Tibial nerve (tissue), 4 donors: Measurements from ENCODE around the gene SMPD4. TPM values are rescaled to one million over a fixed set of nuclear protein-coding genes. Genes with fewer than 3 reads are reported as not detected.
"Not testable (repeated sequence)": the region's sequence is repeated elsewhere in the genome, so short reads cannot be mapped to it uniquely, and the experiment has no call there.

Experiments used
- DNase-seq, 2 donors: peaks; one replicate each; pipeline ENCODE4 v3.0.0-alpha.2; 2019; ENCODE audit warnings: low spot score in 2 of 2
- H3K27ac ChIP-seq, 4 donors: fragments of 200-600 bp; sonication (generic) in 3 of 4; one replicate each; pipeline ENCODE4 v1.5.1; 2017 to 2019; ENCODE audit warnings: mild to moderate bottlenecking in 1 of 4
- H3K27me3 ChIP-seq, 2 donors: fragments of 200-600 bp; sonication (generic) in 1 of 2; one replicate each; pipeline versions ENCODE4 v1.5.1 to v1.6.0; 2017 to 2019
- H3K36me3 ChIP-seq, 3 donors: fragments of 200-600 bp; sonication (generic); one replicate each; pipeline ENCODE4 v1.5.1; 2018 to 2019
- H3K4me1 ChIP-seq, 4 donors: fragments of 200-600 bp; sonication (generic) in 3 of 4; one replicate each; pipeline ENCODE4 v1.5.1; 2017 to 2019
- H3K4me3 ChIP-seq, 4 donors: fragments of 200-600 bp; sonication (generic) in 3 of 4; one replicate each; pipeline ENCODE4 v1.5.1; 2017 to 2019; ENCODE audit warnings: mild to moderate bottlenecking in 1 of 4, moderate library complexity in 1 of 4
- H3K9me3 ChIP-seq, 4 donors: fragments of 200-600 bp; sonication (generic) in 3 of 4; one replicate each; pipeline ENCODE4 v1.5.1; 2017 to 2019
- CTCF ChIP-seq, 5 experiments: fragments of 200-600 bp in 3 of 5; fragments of 450-650 bp in 2 of 5; sonication (generic) in 3 of 5; IDR thresholded peaks; one replicate each; pipeline ENCODE4 v1.5.1; 2016 to 2019; ENCODE audit warnings: antibody characterized with exemption in 5 of 5, mild to moderate bottlenecking in 3 of 5, moderate library complexity in 2 of 5
- EP300 ChIP-seq, 2 donors: sonication (generic); formaldehyde crosslinking; IDR thresholded peaks; one replicate each; pipeline ENCODE4 v1.6.1; 2017; ENCODE audit warnings: antibody characterized with exemption in 2 of 2, mild to moderate bottlenecking in 1 of 2
- POLR2A ChIP-seq, 2 donors: fragments of 450-650 bp; IDR thresholded peaks; one replicate each; pipeline ENCODE4 v1.6.1; 2017; ENCODE audit warnings: antibody characterized with exemption in 2 of 2, mild to moderate bottlenecking in 2 of 2, moderate library complexity in 2 of 2
- WGBS, 2 donors: methylation state at CpG; one replicate each; pipeline ENCODE4 v1.1.5; 2018; 5-methylcytosine and 5-hydroxymethylcytosine counted together
- total RNA-seq, 4 donors: library from RNA; depleted of rRNA; stranded (reverse); fragments of >200 nt; gene quantifications; one replicate each; pipeline ENCODE4 v1.1.0, GENCODE V29; 2016

SMPD4 gene
- total RNA-seq, 4 donors from 2014 or later, result 35.2 to 72.6 (median 50.5) TPM

- H3K4me1 ChIP-seq, result no peaks in the 10 kb centered on the region
- DNase-seq, result no peak
- 91 to 94% methylated on average over 13 to 18 of the region's 29 CpGs for WGBS, 2 donors
- H3K27ac ChIP-seq, result no peak overlapping the region
- no peaks in the 10 kb centered on the region for H3K27me3 ChIP-seq
- no peaks in the 10 kb centered on the region for H3K9me3 ChIP-seq
- no peak overlapping the region for H3K4me3 ChIP-seq
- peaks cover 0 to 92% (median 0%) of the 10 kb centered on the region in 3 donors for H3K36me3 ChIP-seq
- TF ChIP-seq EP300 (IDR thresholded peaks at IDR 0.05) (no peak), POLR2A (IDR thresholded peaks at IDR 0.05) (no peak), CTCF (IDR thresholded peaks at IDR 0.05) (no peak)
Measured at GRCh38 chr2:130154773-130155765, 26.3 kb downstream of the SMPD4 start.

GRCh38 chr2:130154423-130154770, 27.0 kb downstream of the SMPD4 start:
- not testable (repeated sequence) for H3K27ac ChIP-seq, H3K27me3 ChIP-seq, DNase-seq, H3K9me3 ChIP-seq, H3K4me1 ChIP-seq, H3K4me3 ChIP-seq
- 96 to 100% methylated on average over 5 of the region's 8 CpGs for WGBS, 2 donors
- peaks cover 0 to 85% (median 0%) of the 10 kb centered on the region in 3 donors for H3K36me3 ChIP-seq

- not testable (repeated sequence) for DNase-seq, H3K27ac ChIP-seq, H3K4me1 ChIP-seq, H3K27me3 ChIP-seq, H3K4me3 ChIP-seq, H3K9me3 ChIP-seq
- H3K36me3 ChIP-seq, result peaks cover 0 to 80% (median 0%) of the 10 kb centered on the region in 3 donors
- WGBS, 2 donors, result 91 to 95% methylated on average over 14 to 16 of the region's 23 CpGs
Measured at GRCh38 chr2:130153721-130154422, 27.5 kb downstream of the SMPD4 start.

- no peaks in the 10 kb centered on the region for H3K9me3 ChIP-seq
- 89 to 91% methylated on average over 20 to 23 of the region's 25 CpGs for WGBS, 2 donors
- no peak overlapping the region for H3K27ac ChIP-seq
- H3K27me3 ChIP-seq, result no peaks in the 10 kb centered on the region
- H3K4me1 ChIP-seq, result no peaks in the 10 kb centered on the region
- H3K4me3 ChIP-seq, result no peak overlapping the region
- H3K36me3 ChIP-seq, result peaks cover 0 to 72% (median 0%) of the 10 kb centered on the region in 3 donors
- DNase-seq, result no peak
- no peak for TF ChIP-seq EP300 (IDR thresholded peaks at IDR 0.05)
- TF ChIP-seq CTCF (IDR thresholded peaks at IDR 0.05), result no peak
- no peak for TF ChIP-seq POLR2A (IDR thresholded peaks at IDR 0.05)
Measured at GRCh38 chr2:130152816-130153595, 28.4 kb downstream of the SMPD4 start.

GRCh38 chr2:130152136-130152815, 29.1 kb downstream of the SMPD4 start:
- H3K4me3 ChIP-seq, H3K27me3 ChIP-seq, DNase-seq, H3K9me3 ChIP-seq, H3K4me1 ChIP-seq, H3K27ac ChIP-seq: not testable (repeated sequence)
- H3K36me3 ChIP-seq, result peaks cover 0 to 64% (median 0%) of the 10 kb centered on the region in 3 donors
- WGBS, 2 donors, result 95% methylated on average over 13 to 17 of the region's 27 CpGs

GRCh38 chr2:130151145-130151512, 30.3 kb downstream of the SMPD4 start:
- 71 to 91% methylated on average over 4 to 5 of the region's 5 CpGs for WGBS, 2 donors
- H3K27me3 ChIP-seq, DNase-seq, H3K4me3 ChIP-seq, H3K27ac ChIP-seq, H3K4me1 ChIP-seq, H3K9me3 ChIP-seq: not testable (repeated sequence)
- H3K36me3 ChIP-seq, result peaks cover 0 to 56% (median 0%) of the 10 kb centered on the region in 3 donors
